GM21737 (cell line): ENCODE measurements around the gene KMT2A.
"Not testable (repeated sequence)": the region's sequence is repeated elsewhere in the genome, so short reads cannot be mapped to it uniquely, and the experiment has no call there.

Experiments
- ATAC-seq: cut with Tn5 transposase; IDR thresholded peaks from one replicate; pipeline ENCODE4 v1.9.1; 2021; ENCODE audit warnings: mild to moderate bottlenecking, moderate library complexity; ENCODE audit not compliant: unreplicated experiment

Gene KMT2A

GRCh38 chr11:118481238-118481637 is 44.9 kb downstream of the KMT2A start:
- not testable (repeated sequence) for ATAC-seq

GRCh38 chr11:118484405-118484804 is 48.1 kb downstream of the KMT2A start:
- no peak for ATAC-seq

GRCh38 chr11:118485273-118485672 is 49.0 kb downstream of the KMT2A start:
- ATAC-seq: no peak

GRCh38 chr11:118488480-118489109 is 52.3 kb downstream of the KMT2A start:
- ATAC-seq: no peak

GRCh38 chr11:118491041-118491440 is 54.7 kb downstream of the KMT2A start:
- no peak for ATAC-seq

- ATAC-seq: no peak
These were observed 61.5 kb downstream of the KMT2A start for GRCh38 chr11:118497831-118498230.

- ATAC-seq: no peak
These were observed 66.9 kb downstream of the KMT2A start for GRCh38 chr11:118503216-118503615.

GRCh38 chr11:118511601-118512000 is 75.3 kb downstream of the KMT2A start:
- ATAC-seq: no peak

GRCh38 chr11:118514103-118514502 is 77.8 kb downstream of the KMT2A start:
- ATAC-seq: no peak

GRCh38 chr11:118519549-118519948 is 83.3 kb downstream of the KMT2A start:
- no peak for ATAC-seq

GRCh38 chr11:118521892-118522311 is 85.6 kb downstream of the KMT2A start:
- no peak for ATAC-seq

- ATAC-seq: no peak
These were observed 86.3 kb downstream of the KMT2A start for GRCh38 chr11:118522571-118523072.

GRCh38 chr11:118524356-118524755 is 88.1 kb downstream of the KMT2A start:
- no peak for ATAC-seq

GRCh38 chr11:118524757-118525470 is 88.6 kb downstream of the KMT2A start:
- ATAC-seq: no peak

GRCh38 chr11:118526688-118527087 is 90.4 kb downstream of the KMT2A start:
- no peak for ATAC-seq

- ATAC-seq: no peak
These were observed 90.8 kb downstream of the KMT2A start, which contains the start of gene TTC36 for GRCh38 chr11:118527109-118527508. TTC36 (plus strand) TSS chr11:118527474; CDS start chr11:118527495, 21 bp downstream.

GRCh38 chr11:118528511-118528910 is 92.2 kb downstream of the KMT2A start:
- no peak for ATAC-seq

GRCh38 chr11:118529584-118530175 is 93.4 kb downstream of the KMT2A start:
- no peak for ATAC-seq

- no peak for ATAC-seq
These were observed 93.9 kb downstream of the KMT2A start for GRCh38 chr11:118530180-118530682.

- no peak for ATAC-seq
These were observed 94.6 kb downstream of the KMT2A start, which contains the start of gene TMEM25 for GRCh38 chr11:118530683-118531596. TMEM25 (plus strand) TSS chr11:118531192; CDS start chr11:118531802, 610 bp downstream.
